PC-3 (cell line): Measurements from ENCODE around the gene ETNK1.
"Not testable (repeated sequence)": the region's sequence is repeated elsewhere in the genome, so short reads cannot be mapped to it uniquely, and the experiment has no call there.

Source experiments
- CTCF ChIP-seq: fragments of 300-600 bp; sonication (generic); conservative IDR thresholded peaks from 2 replicates; pipeline ENCODE4 v1.5.1; 2017; ENCODE audit warnings: antibody characterized with exemption, low read depth, mild to moderate bottlenecking, low read length
- EZH2 ChIP-seq: fragments of 300-600 bp; sonication (generic); IDR thresholded peaks from one replicate; pipeline ENCODE4 v1.6.1; 2017; ENCODE audit warnings: antibody characterized with exemption, mild to moderate bottlenecking, low read length; ENCODE audit not compliant: unreplicated experiment
- EZH2phosphoT487 ChIP-seq: fragments of 300-600 bp; sonication (generic); IDR thresholded peaks from 2 replicates; pipeline ENCODE4 v1.6.1; 2018; ENCODE audit warnings: mild to moderate bottlenecking, antibody characterized with exemption, low read length, borderline replicate concordance

- not testable (repeated sequence) for TF ChIP-seq CTCF, EZH2phosphoT487, EZH2
Observed at GRCh38 chr12:22692467-22692866, 67.5 kb downstream of the ETNK1 start.
